ENCODE measurements around the gene PITPNB. TPM values are rescaled to one million over a fixed set of nuclear protein-coding genes. Genes with fewer than 3 reads are reported as not detected.

PITPNB gene
- total RNA-seq, 1 donor from 2014 or later = 40.2 TPM

Small RNA genes within 50 kb of the gene (microRNA-seq; reads per million reads assigned to microRNA genes)
- not detected for gene MIR3199-1
- not detected for gene MIR3199-2

Other genes with a start within 250 kb of the PITPNB start
- gene MN1, start 117.5 kb downstream of the PITPNB start, total RNA-seq = 6.3 TPM